ENCODE results near the gene IFT74.

- TF ChIP-seq CTCF (IDR thresholded peaks at IDR 0.05 in 8 of 11, conservative IDR thresholded peaks at IDR 0.05 in 3 of 11) (no peak), POLR2AphosphoS5 (IDR thresholded peaks at IDR 0.05) (no peak)
Measured at GRCh38 chr9:27109621-27110020, 153.4 kb downstream of the IFT74 start.

Data from spleen (tissue), 7 donors.